Tibial nerve (tissue), 4 donors: ENCODE measurements around the gene CPXM1. TPM values are rescaled to one million over a fixed set of nuclear protein-coding genes. Genes with fewer than 3 reads are reported as not detected.

ENCODE experiments used
- DNase-seq, 2 donors: peaks; one replicate each; pipeline ENCODE4 v3.0.0-alpha.2; 2019; ENCODE audit warnings: low spot score in 2 of 2
- H3K27ac ChIP-seq, 4 donors: fragments of 200-600 bp; sonication (generic) in 3 of 4; one replicate each; pipeline ENCODE4 v1.5.1; 2017 to 2019; ENCODE audit warnings: mild to moderate bottlenecking in 1 of 4
- H3K27me3 ChIP-seq, 2 donors: fragments of 200-600 bp; sonication (generic) in 1 of 2; one replicate each; pipeline versions ENCODE4 v1.5.1 to v1.6.0; 2017 to 2019
- H3K36me3 ChIP-seq, 3 donors: fragments of 200-600 bp; sonication (generic); one replicate each; pipeline ENCODE4 v1.5.1; 2018 to 2019
- H3K4me1 ChIP-seq, 4 donors: fragments of 200-600 bp; sonication (generic) in 3 of 4; one replicate each; pipeline ENCODE4 v1.5.1; 2017 to 2019
- H3K4me3 ChIP-seq, 4 donors: fragments of 200-600 bp; sonication (generic) in 3 of 4; one replicate each; pipeline ENCODE4 v1.5.1; 2017 to 2019; ENCODE audit warnings: mild to moderate bottlenecking in 1 of 4, moderate library complexity in 1 of 4
- H3K9me3 ChIP-seq, 4 donors: fragments of 200-600 bp; sonication (generic) in 3 of 4; one replicate each; pipeline ENCODE4 v1.5.1; 2017 to 2019
- CTCF ChIP-seq, 5 experiments: fragments of 200-600 bp in 3 of 5; fragments of 450-650 bp in 2 of 5; sonication (generic) in 3 of 5; IDR thresholded peaks; one replicate each; pipeline ENCODE4 v1.5.1; 2016 to 2019; ENCODE audit warnings: antibody characterized with exemption in 5 of 5, mild to moderate bottlenecking in 3 of 5, moderate library complexity in 2 of 5
- EP300 ChIP-seq, 2 donors: sonication (generic); formaldehyde crosslinking; IDR thresholded peaks; one replicate each; pipeline ENCODE4 v1.6.1; 2017; ENCODE audit warnings: antibody characterized with exemption in 2 of 2, mild to moderate bottlenecking in 1 of 2
- POLR2A ChIP-seq, 2 donors: fragments of 450-650 bp; IDR thresholded peaks; one replicate each; pipeline ENCODE4 v1.6.1; 2017; ENCODE audit warnings: antibody characterized with exemption in 2 of 2, mild to moderate bottlenecking in 2 of 2, moderate library complexity in 2 of 2
- WGBS, 2 donors: methylation state at CpG; one replicate each; pipeline ENCODE4 v1.1.5; 2018; 5-methylcytosine and 5-hydroxymethylcytosine counted together
- total RNA-seq, 4 donors: library from RNA; depleted of rRNA; stranded (reverse); fragments of >200 nt; gene quantifications; one replicate each; pipeline ENCODE4 v1.1.0, GENCODE V29; 2016

Gene CPXM1
- total RNA-seq, 4 donors from 2014 or later, result 1.6 to 3.6 (median 1.9) TPM

GRCh38 chr20:2817891-2818595, 17.6 kb upstream of the CPXM1 start:
- Histone ChIP-seq H3K4me3 (no peak overlapping the region), H3K4me1 (peaks cover 0 to 38% (median 6%) of the 10 kb centered on the region in 4 donors), H3K9me3 (peaks cover 0 to 6% (median 0%) of the 10 kb centered on the region in 4 donors), H3K36me3 (no peaks in the 10 kb centered on the region), H3K27ac (no peak overlapping the region), H3K27me3 (peaks cover 0 to 36% of the 10 kb centered on the region in 2 donors)
- no peak for TF ChIP-seq CTCF (IDR thresholded peaks at IDR 0.05)
- TF ChIP-seq EP300 (IDR thresholded peaks at IDR 0.05), result peak in 1 of 2 donors; percentile 37
- WGBS, 2 donors, result 78 to 80% methylated on average over 7 of the region's 7 CpGs
- DNase-seq, result peak; percentile 45 to 53

GRCh38 chr20:2817341-2817726, 16.9 kb upstream of the CPXM1 start:
- no peak for DNase-seq

GRCh38 chr20:2816583-2817340, 16.3 kb upstream of the CPXM1 start:
- Histone ChIP-seq H3K9me3 (peaks cover 0 to 18% (median 3%) of the 10 kb centered on the region in 4 donors), H3K4me1 (peaks cover 0 to 32% (median 6%) of the 10 kb centered on the region in 4 donors), H3K4me3 (no peak overlapping the region), H3K27ac (no peak overlapping the region), H3K27me3 (peaks cover 0 to 31% of the 10 kb centered on the region in 2 donors), H3K36me3 (no peaks in the 10 kb centered on the region)
- no peak for DNase-seq
- 77 to 83% methylated on average over 11 to 20 of the region's 20 CpGs for WGBS, 2 donors
- no peak for TF ChIP-seq EP300 (IDR thresholded peaks at IDR 0.05)
- TF ChIP-seq POLR2A (IDR thresholded peaks at IDR 0.05), result no peak

More at GRCh38 chr20:2817341-2817726, 16.9 kb upstream of the CPXM1 start:
- Histone ChIP-seq H3K36me3 (no peaks in the 10 kb centered on the region), H3K4me1 (peaks cover 0 to 38% (median 6%) of the 10 kb centered on the region in 4 donors), H3K27ac (no peak overlapping the region), H3K27me3 (peaks cover 0 to 36% of the 10 kb centered on the region in 2 donors), H3K9me3 (peaks cover 0 to 12% (median under 1%) of the 10 kb centered on the region in 4 donors), H3K4me3 (no peak overlapping the region)
- TF ChIP-seq EP300 (IDR thresholded peaks at IDR 0.05) (no peak), CTCF (IDR thresholded peaks at IDR 0.05) (no peak), POLR2A (IDR thresholded peaks at IDR 0.05) (no peak)
- 89 to 90% methylated on average over 2 of the region's 2 CpGs for WGBS, 2 donors

GRCh38 chr20:2816030-2816582, 15.7 kb upstream of the CPXM1 start, which contains the start of gene TMEM239:
Gene TMEM239 (plus strand): TSS chr20:2816364. CDS start chr20:2816555, 191 bp downstream.
- Histone ChIP-seq H3K27ac (no peak within 1 kb of the TSS), H3K9me3 (peaks cover 0 to 24% (median 4%) of the 10 kb centered on the region in 4 donors), H3K27me3 (peaks cover 0 to 24% of the 10 kb centered on the region in 2 donors), H3K4me3 (no peak within 1 kb of the TSS), H3K36me3 (no peaks in the 10 kb centered on the region), H3K4me1 (peaks cover 0 to 26% (median 4%) of the 10 kb centered on the region in 4 donors)
- WGBS, 2 donors, result 65 to 71% methylated on average over 8 to 9 of the region's 10 CpGs
- DNase-seq, result no peak
- TF ChIP-seq POLR2A (IDR thresholded peaks at IDR 0.05), result no peak
- no peak for TF ChIP-seq CTCF (IDR thresholded peaks at IDR 0.05)
- no peak for TF ChIP-seq EP300 (IDR thresholded peaks at IDR 0.05)

- TF ChIP-seq POLR2A (IDR thresholded peaks at IDR 0.05), result no peak
- no peak for TF ChIP-seq CTCF (IDR thresholded peaks at IDR 0.05)
- TF ChIP-seq EP300 (IDR thresholded peaks at IDR 0.05), result no peak
- no peak overlapping the region for H3K27ac ChIP-seq
- H3K36me3 ChIP-seq, result no peaks in the 10 kb centered on the region
- H3K4me1 ChIP-seq, result peaks cover 0 to 18% (median 2%) of the 10 kb centered on the region in 4 donors
- peaks cover 0 to 32% (median 4%) of the 10 kb centered on the region in 4 donors for H3K9me3 ChIP-seq
- whole genome bisulfite sequencing, 2 donors, result 89 to 91% methylated on average over 8 of the region's 8 CpGs
- H3K27me3 ChIP-seq, result peaks cover 0 to 17% of the 10 kb centered on the region in 2 donors
- no peak overlapping the region for H3K4me3 ChIP-seq
- DNase-seq, result no peak
Observed at GRCh38 chr20:2815242-2815900, 14.9 kb upstream of the CPXM1 start.
